DOHH2 (cell line): ENCODE results near the gene ARL4A.

Experiments
- H3F3A ChIP-seq: fragments of 200-600 bp; sonication (generic), shearing (Covaris generic); 2 replicates; pipeline ENCODE4 v1.6.0; 2016; ENCODE audit warnings: antibody characterized with exemption, mild to moderate bottlenecking; ENCODE audit not compliant: control insufficient read depth, insufficient read depth
- H3K27ac ChIP-seq: fragments of 200-600 bp; sonication (generic); 2 replicates; pipeline ENCODE4 v1.5.1; 2014; ENCODE audit warnings: low read depth, mild to moderate bottlenecking, low read length, moderate library complexity
- H3K27me3 ChIP-seq: fragments of 200-600 bp; sonication (generic); 2 replicates; pipeline ENCODE4 v1.6.1; 2014; ENCODE audit warnings: mild to moderate bottlenecking, low read length, mixed read lengths; ENCODE audit not compliant: control insufficient read depth
- H3K36me3 ChIP-seq: fragments of 200-600 bp; sonication (generic); 2 replicates; pipeline ENCODE4 v1.6.1; 2014; ENCODE audit warnings: mild to moderate bottlenecking, low read length, moderate library complexity, mixed read lengths; ENCODE audit not compliant: control insufficient read depth
- H3K4me1 ChIP-seq: fragments of 200-600 bp; sonication (generic); 2 replicates; pipeline ENCODE4 v1.6.1; 2014; ENCODE audit warnings: mild to moderate bottlenecking, low read length, mixed read lengths; ENCODE audit not compliant: control insufficient read depth
- H3K4me2 ChIP-seq: fragments of 200-600 bp; sonication (generic); 2 replicates; pipeline ENCODE4 v1.6.0; 2014; ENCODE audit warnings: mild to moderate bottlenecking, low read length, moderate library complexity
- H3K4me3 ChIP-seq: fragments of 200-600 bp; sonication (generic); 2 replicates; pipeline ENCODE4 v1.5.1; 2014; ENCODE audit warnings: mild to moderate bottlenecking, low read length, mixed read lengths
- H3K79me2 ChIP-seq: fragments of 200-600 bp; sonication (generic); 2 replicates; pipeline ENCODE4 v1.6.1; 2014; ENCODE audit warnings: mild to moderate bottlenecking, low read length, mixed read lengths; ENCODE audit not compliant: control insufficient read depth
- H3K9me2 ChIP-seq: fragments of 200-600 bp; sonication (generic); replicated peaks from 2 replicates; pipeline ENCODE4 v1.6.1; 2014; ENCODE audit warnings: mild to moderate bottlenecking, low read length, mixed read lengths; ENCODE audit not compliant: control insufficient read depth
- H3K9me3 ChIP-seq: fragments of 200-600 bp; sonication (generic); 2 replicates; pipeline ENCODE4 v1.6.1; 2014; ENCODE audit warnings: antibody characterized with exemption, low read length, mixed read lengths; ENCODE audit not compliant: control insufficient read depth, insufficient read depth
- H4K20me1 ChIP-seq: fragments of 200-600 bp; sonication (generic); 2 replicates; pipeline ENCODE4 v1.6.0; 2014; ENCODE audit warnings: low read depth, mild to moderate bottlenecking, antibody characterized with exemption, low read length, moderate library complexity; ENCODE audit not compliant: control insufficient read depth, insufficient read depth
- CTCF ChIP-seq: fragments of 200-600 bp; sonication (generic); IDR thresholded peaks from one replicate; pipeline ENCODE4 v1.5.1; 2014; ENCODE audit warnings: antibody characterized with exemption, mild to moderate bottlenecking, low read depth, low read length; ENCODE audit not compliant: poor library complexity, severe bottlenecking
- EZH2phosphoT487 ChIP-seq: fragments of 200-600 bp; sonication (generic); IDR thresholded peaks from 2 replicates; pipeline ENCODE4 v1.6.1; 2017; ENCODE audit warnings: borderline replicate concordance, mild to moderate bottlenecking, antibody characterized with exemption, low read length, moderate library complexity, mixed read lengths

ARL4A gene

GRCh38 chr7:12708314-12708713 lies 20.9 kb downstream of the ARL4A start:
- no peak for TF ChIP-seq CTCF
- TF ChIP-seq EZH2phosphoT487 = no peak
- no peak overlapping the region for H3K4me2 ChIP-seq
- no peaks in the 10 kb centered on the region for H3K9me3 ChIP-seq
- H4K20me1 ChIP-seq = no peaks in the 10 kb centered on the region
- no peaks in the 10 kb centered on the region for H3K79me2 ChIP-seq
- no peaks in the 10 kb centered on the region for H3K4me1 ChIP-seq
- no peaks in the 10 kb centered on the region for H3K9me2 ChIP-seq
- no peak overlapping the region for H3K4me3 ChIP-seq
- H3K36me3 ChIP-seq = no peaks in the 10 kb centered on the region
- H3F3A ChIP-seq = no peaks in the 10 kb centered on the region
- H3K27me3 ChIP-seq = no peaks in the 10 kb centered on the region
- no peak overlapping the region for H3K27ac ChIP-seq

GRCh38 chr7:12709726-12710502 lies 22.5 kb downstream of the ARL4A start:
- Histone ChIP-seq H3K27me3 (no peaks in the 10 kb centered on the region), H3K27ac (no peak overlapping the region), H3K4me3 (no peak overlapping the region), H3K9me3 (no peaks in the 10 kb centered on the region), H3K4me2 (no peak overlapping the region), H3F3A (no peaks in the 10 kb centered on the region), H3K9me2 (no peaks in the 10 kb centered on the region), H3K4me1 (no peaks in the 10 kb centered on the region), H3K36me3 (no peaks in the 10 kb centered on the region), H4K20me1 (no peaks in the 10 kb centered on the region), H3K79me2 (no peaks in the 10 kb centered on the region)
- TF ChIP-seq EZH2phosphoT487 = no peak
- no peak for TF ChIP-seq CTCF

- H3K9me3 ChIP-seq = no peaks in the 10 kb centered on the region
- H3K9me2 ChIP-seq = no peaks in the 10 kb centered on the region
- H3K79me2 ChIP-seq = no peaks in the 10 kb centered on the region
- TF ChIP-seq CTCF (no peak), EZH2phosphoT487 (no peak)
- no peaks in the 10 kb centered on the region for H3K36me3 ChIP-seq
- H3K4me1 ChIP-seq = no peaks in the 10 kb centered on the region
- no peak overlapping the region for H3K4me3 ChIP-seq
- H4K20me1 ChIP-seq = no peaks in the 10 kb centered on the region
- no peaks in the 10 kb centered on the region for H3K27me3 ChIP-seq
- H3F3A ChIP-seq = no peaks in the 10 kb centered on the region
- no peak overlapping the region for H3K27ac ChIP-seq
- no peak overlapping the region for H3K4me2 ChIP-seq
Measured at GRCh38 chr7:12711124-12711523, 23.7 kb downstream of the ARL4A start.
